Fibroblast of lung (primary cell): Measurements from ENCODE around the gene CAVIN2. TPM values are rescaled to one million over a fixed set of nuclear protein-coding genes. Genes with fewer than 3 reads are reported as not detected.
A peak's percentile ranks its signal among the peaks of the same experiment; 100 is the strongest.

ENCODE experiments used
- DNase-seq, 2 donors: peaks; one replicate each; pipeline versions ENCODE4 v3.0.0 to v3.0.0-alpha.2; 2010; ENCODE audit warnings: low read depth in 2 of 2
- H2AFZ ChIP-seq: 2 replicates; pipeline ENCODE4 v1.5.1; 2012; ENCODE audit warnings: low read length, control low read depth, inconsistent platforms
- H3K27ac ChIP-seq: 2 replicates; pipeline ENCODE4 v1.5.1; 2011; ENCODE audit warnings: low read length, control low read depth; ENCODE audit not compliant: insufficient read depth
- H3K27me3 ChIP-seq: 2 replicates; pipeline ENCODE4 v1.5.1; 2011; ENCODE audit warnings: mild to moderate bottlenecking, low read length; ENCODE audit not compliant: control insufficient read depth, insufficient read depth
- H3K36me3 ChIP-seq: 2 replicates; pipeline ENCODE4 v1.5.1; 2011; ENCODE audit warnings: low read length; ENCODE audit not compliant: control insufficient read depth, insufficient read depth
- H3K4me1 ChIP-seq: 2 replicates; pipeline ENCODE4 v1.5.1; 2011; ENCODE audit warnings: low read length; ENCODE audit not compliant: control insufficient read depth, insufficient read depth; ENCODE audit errors: extremely low read depth
- H3K4me2 ChIP-seq: 2 replicates; pipeline ENCODE4 v1.5.1; 2011; ENCODE audit warnings: low read length, control low read depth; ENCODE audit not compliant: insufficient read depth; ENCODE audit errors: extremely low read depth
- H3K4me3 ChIP-seq, 4 experiments: fragments of 200-600 bp in 1 of 4; sonication (generic) in 1 of 4; replicated peaks in 1 of 4; 2 replicates each; pipeline ENCODE4 v1.5.1; 2011 to 2016; ENCODE audit warnings: low read length in 4 of 4, low read depth in 3 of 4, mild to moderate bottlenecking in 3 of 4, control low read depth in 2 of 4, inconsistent platforms in 1 of 4, mixed read lengths in 1 of 4; ENCODE audit not compliant: insufficient read depth in 1 of 4; ENCODE audit errors: control extremely low read depth in 1 of 4
- H3K79me2 ChIP-seq: 2 replicates; pipeline ENCODE4 v1.5.1; 2012; ENCODE audit warnings: mild to moderate bottlenecking, low read length, inconsistent platforms; ENCODE audit not compliant: control insufficient read depth, insufficient read depth
- H3K9ac ChIP-seq: 2 replicates; pipeline ENCODE4 v1.5.1; 2011; ENCODE audit warnings: mild to moderate bottlenecking, low read length, control low read depth; ENCODE audit not compliant: insufficient read depth
- H3K9me3 ChIP-seq: 2 replicates; pipeline ENCODE4 v1.5.1; 2012; ENCODE audit warnings: low read depth, low read length; ENCODE audit not compliant: control insufficient read depth, insufficient read depth
- H4K20me1 ChIP-seq: 2 replicates; pipeline ENCODE4 v1.5.1; 2011; ENCODE audit warnings: low read length; ENCODE audit not compliant: control insufficient read depth, insufficient read depth; ENCODE audit errors: extremely low read depth
- CTCF ChIP-seq, 2 donors: IDR thresholded peaks in 1 of 2; conservative IDR thresholded peaks in 1 of 2; 1 replicate in 1 of 2; 2 replicates in 1 of 2; pipeline ENCODE4 v1.5.1; 2011 to 2012; ENCODE audit warnings: low read length in 2 of 2, control low read depth in 1 of 2, inconsistent platforms in 1 of 2, low read depth in 1 of 2, mild to moderate bottlenecking in 1 of 2
- EZH2 ChIP-seq: IDR thresholded peaks from 2 replicates; pipeline ENCODE4 v1.5.1; 2012; ENCODE audit warnings: low read length, control low read depth, mild to moderate bottlenecking; ENCODE audit errors: missing control alignments
- polyA plus RNA-seq, 2 donors: library from polyadenylated mRNA; depleted of rRNA in 1 of 2; stranded (reverse) in 1 of 2; unstranded in 1 of 2; fragments of >200 nt; gene quantifications; 2 replicates each; pipeline ENCODE4 v1.2.1, GENCODE V29; 2011 to 2012; ENCODE audit warnings: missing spikeins in 1 of 2
- total RNA-seq: library from RNA; depleted of rRNA; stranded (reverse); fragments of >200 nt; gene quantifications from 2 replicates; pipeline ENCODE4 v1.2.1, GENCODE V29; 2014

The CAVIN2 gene
- total and polyA plus RNA-seq, 2 donors (not counting 1 experiment from before 2014, with no cell fraction given) = 25.1 to 28.1 TPM

- Histone ChIP-seq H3K9ac (no peak overlapping the region), H2AFZ (no peak overlapping the region), H3K79me2 (peaks cover 3% of the 10 kb centered on the region), H3K27ac (no peak overlapping the region), H3K4me3 (no peak overlapping the region), H3K4me1 (no peaks in the 10 kb centered on the region), H3K4me2 (no peak overlapping the region), H4K20me1 (no peaks in the 10 kb centered on the region), H3K36me3 (peaks cover 5% of the 10 kb centered on the region), H3K27me3 (no peaks in the 10 kb centered on the region), H3K9me3 (no peaks in the 10 kb centered on the region)
- peak in 1 of 2 donors; percentile 61 for DNase-seq
- no peak for TF ChIP-seq EZH2
- no peak for TF ChIP-seq CTCF (conservative IDR thresholded peaks at IDR 0.05 in 1 of 2, IDR thresholded peaks at IDR 0.05 in 1 of 2; ENCODE audit: low read depth in 1 of 2, low read length in 2 of 2)
Observed at GRCh38 chr2:191835539-191836350, 11.1 kb downstream of the CAVIN2 start.

GRCh38 chr2:191835100-191835499, 11.8 kb downstream of the CAVIN2 start:
- no peak overlapping the region for H3K4me2 ChIP-seq
- H4K20me1 ChIP-seq = no peaks in the 10 kb centered on the region
- peaks cover 5% of the 10 kb centered on the region for H3K36me3 ChIP-seq
- H3K79me2 ChIP-seq = peaks cover 3% of the 10 kb centered on the region
- H3K4me3 ChIP-seq = no peak overlapping the region
- no peak for DNase-seq
- H3K9ac ChIP-seq = no peak overlapping the region
- no peak overlapping the region for H3K27ac ChIP-seq
- no peaks in the 10 kb centered on the region for H3K9me3 ChIP-seq
- no peaks in the 10 kb centered on the region for H3K4me1 ChIP-seq
- no peaks in the 10 kb centered on the region for H3K27me3 ChIP-seq
- no peak overlapping the region for H2AFZ ChIP-seq
- TF ChIP-seq CTCF (conservative IDR thresholded peaks at IDR 0.05 in 1 of 2, IDR thresholded peaks at IDR 0.05 in 1 of 2; ENCODE audit: low read depth in 1 of 2, low read length in 2 of 2) (no peak), EZH2 (no peak)

- Histone ChIP-seq H3K79me2 (no peaks in the 10 kb centered on the region), H3K27me3 (no peaks in the 10 kb centered on the region), H3K4me3 (no peak overlapping the region), H3K4me1 (no peaks in the 10 kb centered on the region), H4K20me1 (no peaks in the 10 kb centered on the region), H3K27ac (no peak overlapping the region), H3K9ac (no peak overlapping the region), H3K36me3 (peaks cover 5% of the 10 kb centered on the region), H3K9me3 (no peaks in the 10 kb centered on the region), H2AFZ (no peak overlapping the region), H3K4me2 (no peak overlapping the region)
- no peak for DNase-seq
- TF ChIP-seq EZH2 = no peak
- TF ChIP-seq CTCF (conservative IDR thresholded peaks at IDR 0.05 in 1 of 2, IDR thresholded peaks at IDR 0.05 in 1 of 2; ENCODE audit: low read depth in 1 of 2, low read length in 2 of 2) = no peak
Observed at GRCh38 chr2:191833356-191833755, 13.5 kb downstream of the CAVIN2 start.
